Panc1 (cell line): Measurements from ENCODE around the gene CREBBP. TPM values are rescaled to one million over a fixed set of nuclear protein-coding genes. Genes with fewer than 3 reads are reported as not detected.

Source experiments
- ATAC-seq: fragments of 200-7000 bp; cut with Tn5 transposase; 2 replicates; pipeline ENCODE4 v1.9.1; 2020; ENCODE audit warnings: mild to moderate bottlenecking, moderate library complexity
- BruUV-seq: library from RNA; stranded (reverse); fragments of 400-500 nt; replicated peaks from 2 replicates; lab custom pipeline; 2021; lab: Mats Ljungman, UMichigan
- CTCF ChIA-PET: fragments of 300-600 bp; sonication (Branson Sonifier 250); formaldehyde crosslinking; loops from one replicate; lab custom pipeline; 2022; ENCODE audit warnings: antibody characterized with exemption; lab: Charles Lee
- POLR2A ChIA-PET: fragments of 300-600 bp; sonication (Branson Sonifier 250); formaldehyde crosslinking; loops from one replicate; lab custom pipeline; 2022; ENCODE audit warnings: antibody characterized with exemption; lab: Charles Lee
- DNase-seq: peaks from one replicate; pipeline ENCODE4 v3.0.0-alpha.2; 2010; ENCODE audit warnings: low read depth, low spot score
- H3K27ac ChIP-seq: 2 replicates; pipeline ENCODE4 v1.5.1; 2011; ENCODE audit warnings: mild to moderate bottlenecking, low read length, inconsistent platforms
- H3K27me3 ChIP-seq: fragments of 200-500 bp; sonication (Bioruptor generic); 2 replicates; pipeline ENCODE4 v1.6.0; 2014; ENCODE audit warnings: low read length, inconsistent platforms; ENCODE audit not compliant: control insufficient read depth, insufficient read depth
- H3K36me3 ChIP-seq: fragments of 200-500 bp; sonication (Bioruptor generic); 2 replicates; pipeline ENCODE4 v1.5.1; 2014; ENCODE audit warnings: inconsistent platforms, mild to moderate bottlenecking, low read length, moderate library complexity; ENCODE audit not compliant: control insufficient read depth, insufficient read depth
- H3K4me1 ChIP-seq: 2 replicates; pipeline ENCODE4 v1.5.1; 2011; ENCODE audit warnings: inconsistent platforms, mild to moderate bottlenecking, low read length, moderate library complexity; ENCODE audit not compliant: control insufficient read depth, insufficient read depth
- H3K4me3 ChIP-seq, 2 experiments: 2 replicates each; pipeline ENCODE4 v1.5.1; 2011 to 2012; ENCODE audit warnings: low read depth in 2 of 2, low read length in 2 of 2, mild to moderate bottlenecking in 2 of 2, inconsistent platforms in 1 of 2, moderate library complexity in 1 of 2
- H3K9me3 ChIP-seq: fragments of 200-500 bp; sonication (Bioruptor generic); 2 replicates; pipeline ENCODE4 v1.5.1; 2014; ENCODE audit warnings: low read depth, mild to moderate bottlenecking, inconsistent platforms, low read length, moderate library complexity; ENCODE audit not compliant: control insufficient read depth, insufficient read depth
- CTCF ChIP-seq: fragments of 450-650 bp; IDR thresholded peaks from 2 replicates; pipeline ENCODE4 v1.5.1; 2017; ENCODE audit warnings: mild to moderate bottlenecking
- POLR2AphosphoS5 ChIP-seq: IDR thresholded peaks from 2 replicates; pipeline ENCODE4 v1.6.1; 2012; ENCODE audit warnings: mild to moderate bottlenecking, low read depth, low read length, moderate library complexity
- SIN3A ChIP-seq: IDR thresholded peaks from 2 replicates; pipeline ENCODE4 v1.6.1; 2012; ENCODE audit warnings: low read depth, mild to moderate bottlenecking, low read length, moderate library complexity, borderline replicate concordance; ENCODE audit not compliant: insufficient read depth
- TCF7L2 ChIP-seq: IDR thresholded peaks from 2 replicates; pipeline ENCODE4 v1.6.1; 2011; ENCODE audit warnings: mild to moderate bottlenecking, low read depth, low read length, inconsistent platforms
- in situ Hi-C: cut with HindIII; loops from 2 replicates; pipeline ENCODE4 v1.10.0; 2016; ENCODE audit warnings: low sequenced_read_pairs, low pct_unique_long_range_greater_than_20kb
- intact Hi-C: fragments of 100-400 bp; cut with micrococcal nuclease; formaldehyde crosslinking; loops from one replicate; pipeline ENCODE4 v1.10.0; 2022; ENCODE audit not compliant: unreplicated experiment
- total RNA-seq: library from RNA; stranded (reverse); gene quantifications from one replicate; pipeline ENCODE4 v1.2.1, GENCODE V29; 2021; ENCODE audit not compliant: unreplicated experiment
- TF ChIP-seq, protein P1 (sequence below), 2 experiments: IDR thresholded peaks; 2 replicates each; pipeline ENCODE4 v1.6.1; 2011 to 2012; ENCODE audit warnings: low read depth in 2 of 2, control low read depth in 1 of 2, low read length in 1 of 2, mild to moderate bottlenecking in 1 of 2, moderate library complexity in 1 of 2; ENCODE audit not compliant: insufficient read depth in 1 of 2

The CREBBP gene
- total RNA-seq, 1 experiment from 2014 or later = 60.2 TPM

DNA sequence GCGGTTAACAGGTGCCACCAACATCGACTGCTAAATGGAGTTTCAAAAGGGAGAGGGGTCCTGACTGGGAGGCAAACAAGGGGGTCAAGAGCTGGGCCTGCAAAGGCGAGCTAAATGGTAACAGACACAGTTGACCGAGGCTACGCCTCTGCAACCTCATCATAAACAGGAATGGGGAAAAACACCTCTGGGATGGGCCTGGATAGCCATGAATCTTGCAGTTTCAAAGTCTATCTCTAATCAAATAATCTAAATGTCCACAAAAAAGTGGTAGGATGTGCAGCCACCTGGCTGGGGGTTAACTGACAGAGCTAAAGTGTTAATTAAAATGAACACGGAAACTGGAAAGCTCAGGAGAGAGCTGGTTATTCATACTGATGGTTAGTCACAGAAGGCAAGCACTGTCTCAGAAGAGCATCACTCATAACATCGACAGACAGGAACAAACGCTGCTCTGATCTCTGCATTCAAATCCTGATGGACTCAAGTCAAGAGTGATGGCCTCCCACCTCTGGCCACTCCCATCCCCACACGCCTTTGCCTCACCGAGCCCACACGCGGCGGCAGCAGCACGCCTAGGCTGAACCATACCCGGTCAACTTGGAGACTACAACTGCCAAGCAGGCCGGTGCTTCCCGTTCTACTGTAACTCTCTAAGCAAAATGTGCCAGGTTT is 56.3 kb downstream of the CREBBP start:
- Histone ChIP-seq H3K4me1 (peaks cover 42% of the 10 kb centered on the region), H3K27ac (no peak overlapping the region), H3K4me3 (no peak overlapping the region), H3K9me3 (no peaks in the 10 kb centered on the region), H3K27me3 (no peaks in the 10 kb centered on the region), H3K36me3 (no peaks in the 10 kb centered on the region)
- ChIA-PET CTCF (no interaction called here), POLR2A (no interaction called here)
- in situ Hi-C loops = no loop called here
- intact Hi-C loops = no loop called here
- BruUV-seq = no TSS peak
- no peak for DNase-seq
- ATAC-seq = no peak; the same call in 1 of the 2 replicates
- TF ChIP-seq CTCF = no peak
- no peak for TF ChIP-seq SIN3A
- no peak for TF ChIP-seq POLR2AphosphoS5
- TF ChIP-seq, protein P1, sequence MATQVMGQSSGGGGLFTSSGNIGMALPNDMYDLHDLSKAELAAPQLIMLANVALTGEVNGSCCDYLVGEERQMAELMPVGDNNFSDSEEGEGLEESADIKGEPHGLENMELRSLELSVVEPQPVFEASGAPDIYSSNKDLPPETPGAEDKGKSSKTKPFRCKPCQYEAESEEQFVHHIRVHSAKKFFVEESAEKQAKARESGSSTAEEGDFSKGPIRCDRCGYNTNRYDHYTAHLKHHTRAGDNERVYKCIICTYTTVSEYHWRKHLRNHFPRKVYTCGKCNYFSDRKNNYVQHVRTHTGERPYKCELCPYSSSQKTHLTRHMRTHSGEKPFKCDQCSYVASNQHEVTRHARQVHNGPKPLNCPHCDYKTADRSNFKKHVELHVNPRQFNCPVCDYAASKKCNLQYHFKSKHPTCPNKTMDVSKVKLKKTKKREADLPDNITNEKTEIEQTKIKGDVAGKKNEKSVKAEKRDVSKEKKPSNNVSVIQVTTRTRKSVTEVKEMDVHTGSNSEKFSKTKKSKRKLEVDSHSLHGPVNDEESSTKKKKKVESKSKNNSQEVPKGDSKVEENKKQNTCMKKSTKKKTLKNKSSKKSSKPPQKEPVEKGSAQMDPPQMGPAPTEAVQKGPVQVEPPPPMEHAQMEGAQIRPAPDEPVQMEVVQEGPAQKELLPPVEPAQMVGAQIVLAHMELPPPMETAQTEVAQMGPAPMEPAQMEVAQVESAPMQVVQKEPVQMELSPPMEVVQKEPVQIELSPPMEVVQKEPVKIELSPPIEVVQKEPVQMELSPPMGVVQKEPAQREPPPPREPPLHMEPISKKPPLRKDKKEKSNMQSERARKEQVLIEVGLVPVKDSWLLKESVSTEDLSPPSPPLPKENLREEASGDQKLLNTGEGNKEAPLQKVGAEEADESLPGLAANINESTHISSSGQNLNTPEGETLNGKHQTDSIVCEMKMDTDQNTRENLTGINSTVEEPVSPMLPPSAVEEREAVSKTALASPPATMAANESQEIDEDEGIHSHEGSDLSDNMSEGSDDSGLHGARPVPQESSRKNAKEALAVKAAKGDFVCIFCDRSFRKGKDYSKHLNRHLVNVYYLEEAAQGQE (IDR thresholded peaks at IDR 0.05; ENCODE audit: insufficient read depth in 1 of 2, low read depth in 2 of 2, low read length in 1 of 2) = no peak
- no peak for TF ChIP-seq TCF7L2

GRCh38 chr16:3823427-3823826 is 57.1 kb downstream of the CREBBP start:
- ChIA-PET CTCF (no interaction called here), POLR2A (no interaction called here)
- no peaks in the 10 kb centered on the region for H3K36me3 ChIP-seq
- intact Hi-C loops (no loop called here), in situ Hi-C loops (no loop called here)
- no TSS peak for BruUV-seq
- DNase-seq = no peak
- H3K4me1 ChIP-seq = peaks cover 42% of the 10 kb centered on the region
- H3K27ac ChIP-seq = no peak overlapping the region
- H3K27me3 ChIP-seq = no peaks in the 10 kb centered on the region
- no peaks in the 10 kb centered on the region for H3K9me3 ChIP-seq
- H3K4me3 ChIP-seq = no peak overlapping the region
- ATAC-seq = no peak
- TF ChIP-seq, protein P1 (IDR thresholded peaks at IDR 0.05; ENCODE audit: insufficient read depth in 1 of 2, low read depth in 2 of 2, low read length in 1 of 2) = no peak
- TF ChIP-seq POLR2AphosphoS5 = no peak
- no peak for TF ChIP-seq TCF7L2
- no peak for TF ChIP-seq CTCF
- no peak for TF ChIP-seq SIN3A
